Mucosa of rectum (tissue), 2 donors: Measurements from ENCODE around the gene NEUROG1.

Experiments
- H3K27ac ChIP-seq, 2 donors: one replicate each; pipeline ENCODE4 v1.7.0; 2013; ENCODE audit warnings: inconsistent platforms in 2 of 2, low read depth in 2 of 2, low read length in 2 of 2
- H3K27me3 ChIP-seq, 2 donors: one replicate each; pipeline ENCODE4 v1.7.0; 2013; ENCODE audit warnings: low read length in 2 of 2; ENCODE audit not compliant: control insufficient read depth in 2 of 2, insufficient read depth in 2 of 2
- H3K36me3 ChIP-seq, 2 donors: one replicate each; pipeline ENCODE4 v1.7.0; 2013; ENCODE audit warnings: low read length in 2 of 2; ENCODE audit not compliant: control insufficient read depth in 2 of 2, insufficient read depth in 2 of 2
- H3K4me1 ChIP-seq, 2 donors: one replicate each; pipeline ENCODE4 v1.7.0; 2013; ENCODE audit warnings: low read length in 2 of 2, mild to moderate bottlenecking in 1 of 2; ENCODE audit not compliant: control insufficient read depth in 2 of 2, insufficient read depth in 2 of 2
- H3K4me3 ChIP-seq, 2 donors: one replicate each; pipeline ENCODE4 v1.7.0; 2013; ENCODE audit warnings: low read length in 2 of 2
- H3K9ac ChIP-seq, 2 donors: one replicate each; pipeline ENCODE4 v1.7.0; 2013; ENCODE audit warnings: low read length in 2 of 2, low read depth in 1 of 2, mild to moderate bottlenecking in 1 of 2
- H3K9me3 ChIP-seq, 2 donors: one replicate each; pipeline ENCODE4 v1.7.0; 2013; ENCODE audit warnings: low read length in 2 of 2; ENCODE audit not compliant: control insufficient read depth in 2 of 2
- donor health status: healthy.
- donor health status: Normal muscosa, but diverticular disease.

NEUROG1 gene, protein sequence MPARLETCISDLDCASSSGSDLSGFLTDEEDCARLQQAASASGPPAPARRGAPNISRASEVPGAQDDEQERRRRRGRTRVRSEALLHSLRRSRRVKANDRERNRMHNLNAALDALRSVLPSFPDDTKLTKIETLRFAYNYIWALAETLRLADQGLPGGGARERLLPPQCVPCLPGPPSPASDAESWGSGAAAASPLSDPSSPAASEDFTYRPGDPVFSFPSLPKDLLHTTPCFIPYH

DNA sequence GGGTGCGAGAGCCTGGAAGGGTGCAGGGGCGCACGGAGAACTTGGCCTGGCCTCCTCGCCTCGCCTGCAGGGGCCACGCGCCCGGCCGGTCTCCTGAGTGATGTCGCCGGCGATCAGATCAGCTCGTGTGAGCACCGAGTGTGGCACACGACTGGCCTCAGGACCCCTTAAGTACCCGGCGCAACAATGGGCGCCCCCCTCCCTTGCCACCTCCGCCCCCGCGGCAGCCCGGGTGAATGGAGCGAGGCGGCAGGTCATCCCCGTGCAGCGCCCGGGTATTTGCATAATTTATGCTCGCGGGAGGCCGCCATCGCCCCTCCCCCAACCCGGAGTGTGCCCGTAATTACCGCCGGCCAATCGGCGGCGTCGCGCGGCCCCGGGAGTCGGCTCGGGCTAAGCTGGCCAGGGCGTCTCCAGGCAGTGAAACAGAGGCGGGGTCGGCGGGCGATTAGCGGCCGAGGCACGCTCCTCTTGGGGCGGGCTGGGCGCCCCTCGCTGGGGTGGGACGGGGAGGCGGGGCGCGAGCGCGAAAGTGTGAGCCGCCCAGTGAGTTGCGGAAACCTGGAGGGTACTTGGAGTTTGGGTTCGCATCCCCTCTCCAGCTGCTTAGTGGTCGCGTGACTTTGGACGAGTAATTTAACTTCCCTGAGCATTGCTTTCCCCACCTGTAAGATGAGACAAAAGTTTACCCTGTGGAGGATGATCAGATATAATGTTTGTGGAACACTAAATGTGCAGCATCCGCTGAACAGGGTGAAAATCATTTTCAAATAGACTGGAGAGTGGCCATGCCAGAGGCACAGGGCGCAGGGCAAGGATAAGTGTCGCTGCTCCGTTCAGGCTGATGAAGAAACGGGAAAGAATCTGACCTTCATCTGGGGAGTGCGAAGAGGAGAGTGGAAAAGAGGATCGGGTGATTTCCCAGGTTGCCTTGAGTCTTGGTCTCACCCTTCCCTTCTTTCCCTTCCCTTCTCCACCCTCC, at the start of gene NEUROG1:
Gene NEUROG1 (minus strand): TSS at position 145 of the 982 bp plus-strand sequence. CDS start 274 bp downstream, outside the sequence.
- Histone ChIP-seq H3K9ac (no peak within 1 kb of the TSS), H3K4me1 (no peaks in the 10 kb centered on the region), H3K36me3 (no peaks in the 10 kb centered on the region), H3K27ac (no peak within 1 kb of the TSS), H3K4me3 (no peak within 1 kb of the TSS), H3K27me3 (peaks cover 64 to 78% of the 10 kb centered on the region in 2 donors), H3K9me3 (no peaks in the 10 kb centered on the region)

DNA sequence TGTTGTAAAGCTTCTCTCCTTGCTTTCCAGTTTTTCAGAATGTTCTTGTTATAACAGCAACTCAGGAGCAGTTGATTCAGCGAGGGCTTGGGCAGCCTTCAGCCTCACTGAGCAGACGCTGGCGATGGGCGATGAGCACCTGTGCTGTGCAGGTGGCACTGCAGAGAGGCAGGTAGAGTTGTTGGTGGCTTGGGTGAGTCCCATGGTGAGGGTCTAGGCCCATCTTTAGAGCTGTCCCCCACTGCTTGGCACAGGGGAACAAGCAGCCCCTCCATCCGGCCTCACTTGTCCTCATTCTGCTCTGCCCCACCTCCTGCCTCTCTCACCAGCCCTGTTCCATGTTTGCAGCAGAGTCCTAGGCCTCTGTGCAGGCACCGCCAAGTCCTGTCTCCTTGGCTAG, 49.2 kb upstream of the NEUROG1 start:
- H3K4me1 ChIP-seq: no peaks in the 10 kb centered on the region
- H3K27me3 ChIP-seq: peaks cover 5 to 11% of the 10 kb centered on the region in 2 donors
- H3K9me3 ChIP-seq: no peaks in the 10 kb centered on the region
- no peak overlapping the region for H3K27ac ChIP-seq
- no peak overlapping the region for H3K9ac ChIP-seq
- no peaks in the 10 kb centered on the region for H3K36me3 ChIP-seq
- H3K4me3 ChIP-seq: no peak overlapping the region

DNA sequence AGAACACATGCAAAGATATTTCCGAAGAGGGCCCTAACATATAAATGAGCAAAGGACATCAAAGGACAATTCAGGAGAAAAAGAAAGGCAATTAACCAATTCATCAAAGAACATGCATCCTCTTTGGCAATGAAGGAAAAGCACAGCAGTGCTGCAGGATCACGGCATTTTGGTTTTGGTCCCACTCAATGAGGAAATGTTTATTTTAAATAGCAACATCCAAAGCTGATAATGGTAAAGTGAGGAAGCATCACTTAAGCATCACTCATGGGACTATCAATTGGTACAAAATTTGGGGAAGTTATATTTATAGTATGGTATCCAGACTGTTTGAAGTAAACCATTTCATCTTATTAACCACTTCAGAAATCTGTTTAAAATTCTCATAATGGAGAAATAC, 48.5 kb upstream of the NEUROG1 start:
- Histone ChIP-seq H3K27ac (no peak overlapping the region), H3K4me3 (no peak overlapping the region), H3K9ac (no peak overlapping the region), H3K9me3 (no peaks in the 10 kb centered on the region), H3K4me1 (no peaks in the 10 kb centered on the region), H3K27me3 (peaks cover 5 to 11% of the 10 kb centered on the region in 2 donors), H3K36me3 (no peaks in the 10 kb centered on the region)

DNA sequence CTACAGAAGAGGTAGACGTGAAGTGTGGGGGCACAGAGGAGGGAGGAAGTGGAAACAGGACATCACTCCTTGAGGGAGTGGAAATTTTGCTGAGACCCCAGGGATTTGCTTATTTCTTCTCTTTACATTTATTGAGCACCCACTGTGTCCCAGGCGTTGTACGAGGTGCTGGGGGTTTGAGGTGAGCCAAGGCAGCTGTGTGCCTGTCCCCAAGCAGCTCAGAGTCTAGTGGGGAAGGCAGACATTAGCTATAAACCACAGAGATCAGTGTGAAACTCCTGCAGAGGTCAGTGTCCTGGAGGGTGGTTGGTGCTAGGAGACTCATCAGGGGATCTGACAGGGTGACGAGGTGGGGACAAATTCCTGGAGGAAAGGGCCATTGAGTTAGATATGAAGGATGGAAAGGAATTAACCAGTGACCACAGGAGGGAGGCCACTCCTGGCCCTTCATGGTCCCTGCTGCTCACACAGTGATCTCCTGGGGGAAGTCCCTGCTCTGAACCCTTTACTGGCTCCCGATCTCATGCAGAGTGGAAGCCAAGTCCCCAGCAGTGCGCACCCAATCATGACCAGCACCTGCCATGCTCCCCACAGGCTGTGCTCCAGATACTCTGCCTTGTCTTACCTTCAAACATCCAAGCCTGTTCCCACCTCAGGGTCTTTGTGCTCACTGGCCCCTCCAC, 46.5 kb upstream of the NEUROG1 start:
- H3K27ac ChIP-seq: no peak overlapping the region
- no peaks in the 10 kb centered on the region for H3K36me3 ChIP-seq
- no peaks in the 10 kb centered on the region for H3K4me1 ChIP-seq
- no peaks in the 10 kb centered on the region for H3K9me3 ChIP-seq
- H3K9ac ChIP-seq: no peak overlapping the region
- no peak overlapping the region for H3K4me3 ChIP-seq
- peaks cover 5 to 23% of the 10 kb centered on the region in 2 donors for H3K27me3 ChIP-seq

DNA sequence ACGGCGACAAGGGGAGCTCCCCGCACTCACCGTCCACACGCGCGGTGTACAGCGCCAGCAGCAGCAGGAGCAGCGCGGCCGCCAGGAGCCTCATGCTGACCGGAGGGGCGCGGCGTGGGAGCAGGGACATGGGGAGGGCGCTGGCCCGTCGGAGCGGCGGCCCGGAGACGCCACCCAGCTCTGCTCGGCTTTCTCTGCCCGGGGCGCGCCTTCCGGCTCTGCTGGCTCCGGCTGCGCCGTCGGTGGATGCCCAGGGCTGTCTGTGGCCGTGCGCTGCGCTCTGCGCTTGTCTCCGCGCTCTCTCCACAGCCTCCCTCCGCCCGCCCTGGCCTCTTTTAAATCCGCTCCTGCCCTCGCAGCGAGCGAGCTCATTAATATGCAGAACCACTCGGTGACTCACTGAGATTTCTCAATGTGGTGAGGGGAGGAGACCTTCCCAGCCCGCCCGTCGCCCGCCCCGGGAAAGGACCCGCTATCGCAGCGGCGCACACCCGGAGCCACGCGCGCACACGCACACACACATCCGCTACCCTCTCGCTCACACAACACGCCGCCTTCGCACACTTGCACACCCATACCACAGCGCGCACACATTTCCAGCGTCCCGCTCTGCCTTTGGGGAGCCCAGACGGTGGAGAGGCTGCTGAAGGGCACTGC, 43.0 kb upstream of the NEUROG1 start, which contains the start of gene CXCL14:
Gene CXCL14 (minus strand): TSS at position 307 of the 657 bp plus-strand sequence. CDS start 213 bp downstream, at position 94.
- H3K27me3 ChIP-seq: peaks cover 6 to 23% of the 10 kb centered on the region in 2 donors
- H3K36me3 ChIP-seq: no peaks in the 10 kb centered on the region
- no peaks in the 10 kb centered on the region for H3K4me1 ChIP-seq
- peak within 1 kb of the TSS; percentile 48 to 58 for H3K4me3 ChIP-seq
- no peaks in the 10 kb centered on the region for H3K9me3 ChIP-seq
- H3K27ac ChIP-seq: peak within 1 kb of the TSS; percentile 56 to 61
- peak within 1 kb of the TSS in 1 of 2 donors; percentile 38 for H3K9ac ChIP-seq

DNA sequence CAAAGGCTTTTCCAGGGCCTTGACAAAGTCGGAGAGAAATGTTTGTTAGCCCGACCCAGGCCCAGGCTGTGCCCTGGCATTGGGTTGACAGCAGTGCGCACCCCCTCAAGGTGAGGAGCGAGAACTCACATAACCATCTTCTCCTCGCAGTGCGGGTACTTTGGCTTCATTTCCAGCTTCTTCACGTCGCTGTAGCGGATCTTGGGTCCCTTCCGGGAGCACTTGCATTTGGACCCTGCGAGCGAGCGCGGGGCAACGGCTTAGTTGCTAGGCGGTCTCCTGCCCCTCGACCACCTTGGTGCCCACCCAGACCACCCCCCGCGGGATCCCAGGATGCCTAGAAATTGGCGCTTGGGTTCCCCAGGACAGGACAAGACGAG, 42.5 kb upstream of the NEUROG1 start:
- Histone ChIP-seq H3K4me3 (peak overlapping the region; percentile 48 to 58), H3K9me3 (no peaks in the 10 kb centered on the region), H3K4me1 (no peaks in the 10 kb centered on the region), H3K27me3 (peaks cover 6 to 23% of the 10 kb centered on the region in 2 donors), H3K27ac (peak overlapping the region; percentile 45 to 61), H3K36me3 (no peaks in the 10 kb centered on the region), H3K9ac (peak overlapping the region in 1 of 2 donors; percentile 38)

DNA sequence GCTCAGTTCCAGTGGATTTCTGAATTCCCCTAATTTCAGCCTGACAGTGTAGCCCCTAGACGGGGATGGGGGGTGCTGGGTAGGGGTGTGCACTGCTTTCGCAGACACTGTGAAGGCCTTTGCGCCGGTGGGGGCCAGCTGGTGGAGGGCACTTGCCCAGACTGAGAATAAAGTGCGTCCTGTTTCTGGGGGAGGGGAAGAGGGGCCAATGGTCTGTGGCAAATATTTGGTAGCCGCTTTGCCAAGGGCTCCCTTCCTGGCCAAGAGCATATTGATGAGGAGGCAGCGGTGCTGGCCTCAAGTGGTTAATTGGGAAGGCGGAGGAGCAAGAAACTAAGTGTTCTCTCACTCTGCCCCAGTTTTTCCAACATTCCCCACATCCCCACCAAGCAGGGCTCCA, 41.7 kb upstream of the NEUROG1 start:
- Histone ChIP-seq H3K4me1 (no peaks in the 10 kb centered on the region), H3K4me3 (peak overlapping the region; percentile 48 to 58), H3K27me3 (peaks cover 3 to 20% of the 10 kb centered on the region in 2 donors), H3K9me3 (no peaks in the 10 kb centered on the region), H3K27ac (no peak overlapping the region), H3K36me3 (no peaks in the 10 kb centered on the region), H3K9ac (no peak overlapping the region)

DNA sequence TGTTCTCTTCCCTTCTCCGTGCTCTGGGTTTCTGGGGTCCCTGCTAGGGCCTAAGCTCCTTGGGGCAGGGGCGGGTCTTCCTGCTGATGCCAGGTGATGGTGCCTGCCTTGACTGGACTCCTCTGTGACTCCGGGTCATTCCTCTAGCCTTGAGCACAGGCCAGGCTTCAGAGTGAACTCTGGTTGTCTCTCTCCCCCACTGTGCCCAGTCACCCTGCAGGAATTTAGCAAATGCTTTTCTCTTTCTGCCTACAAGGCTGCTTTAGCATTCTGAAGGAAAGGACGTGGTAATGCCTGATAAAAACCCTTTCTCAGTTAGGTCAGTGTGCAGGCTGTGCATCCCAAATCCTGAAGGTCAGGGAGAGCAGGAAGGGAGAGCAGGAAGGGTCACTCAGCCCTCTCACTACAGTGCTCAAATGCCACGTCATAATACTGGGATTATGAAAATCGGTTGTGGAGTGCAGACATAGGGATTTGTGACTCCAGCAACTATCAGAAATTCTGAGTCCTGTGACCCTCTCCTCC, 40.4 kb upstream of the NEUROG1 start:
- peak overlapping the region in 1 of 2 donors; percentile 7 for H3K27ac ChIP-seq
- H3K36me3 ChIP-seq: no peaks in the 10 kb centered on the region
- peaks cover 2 to 11% of the 10 kb centered on the region in 2 donors for H3K27me3 ChIP-seq
- H3K4me3 ChIP-seq: peak overlapping the region; percentile 1 to 23
- no peaks in the 10 kb centered on the region for H3K9me3 ChIP-seq
- H3K4me1 ChIP-seq: no peaks in the 10 kb centered on the region
- no peak overlapping the region for H3K9ac ChIP-seq

DNA sequence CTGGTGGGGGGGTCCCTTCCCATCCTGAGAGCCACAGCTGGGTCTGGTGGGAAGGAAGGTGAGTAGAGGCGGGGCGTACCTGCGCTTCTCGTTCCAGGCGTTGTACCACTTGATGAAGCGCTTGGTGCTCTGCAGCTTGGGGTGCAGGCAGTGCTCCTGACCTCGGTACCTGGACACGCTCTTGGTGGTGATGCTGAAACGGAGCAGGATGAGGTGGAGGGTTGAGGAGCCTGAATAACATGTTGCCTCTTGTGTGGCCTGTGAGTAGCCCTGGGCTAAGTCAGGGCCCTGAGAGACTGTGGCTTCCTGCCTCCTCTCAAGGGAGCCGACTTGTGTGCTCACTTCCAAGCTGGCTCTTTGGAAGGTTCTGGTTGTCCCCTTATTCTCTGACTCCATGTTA, 38.7 kb upstream of the NEUROG1 start:
- Histone ChIP-seq H3K9me3 (no peaks in the 10 kb centered on the region), H3K27ac (no peak overlapping the region), H3K36me3 (no peaks in the 10 kb centered on the region), H3K27me3 (peaks cover 2 to 11% of the 10 kb centered on the region in 2 donors), H3K4me3 (no peak overlapping the region), H3K4me1 (no peaks in the 10 kb centered on the region), H3K9ac (no peak overlapping the region)
